Ramos (cell line): ENCODE measurements around the gene PSMB2.
"Not testable (repeated sequence)": the region's sequence is repeated elsewhere in the genome, so short reads cannot be mapped to it uniquely, and the experiment has no call there.

ENCODE experiments used
- in situ Hi-C: fragments of 300-500 bp; cut with MboI; formaldehyde crosslinking; loops from one replicate; pipeline ENCODE4 v1.14.3; 2022; ENCODE audit warnings: low sequenced_read_pairs; ENCODE audit not compliant: unreplicated experiment

Gene PSMB2

GRCh38 chr1:35641233-35641866 lies at the start of gene PSMB2:
Gene PSMB2, minus strand, starts transcription at chr1:35641526. Its CDS starts 94 bp downstream, at chr1:35641432.
- in situ Hi-C loops = no loop called here

- in situ Hi-C loops = no loop called here
These were observed 49.8 kb upstream of the PSMB2 start for GRCh38 chr1:35691080-35691479.

GRCh38 chr1:35690103-35690502 lies 48.8 kb upstream of the PSMB2 start:
- in situ Hi-C loops = not testable (repeated sequence)

- in situ Hi-C loops = no loop called here
These were observed 46.8 kb upstream of the PSMB2 start for GRCh38 chr1:35688161-35688560.

GRCh38 chr1:35683012-35683411 lies 41.7 kb upstream of the PSMB2 start:
- in situ Hi-C loops = no loop called here

- in situ Hi-C loops = no loop called here
These were observed 38.9 kb upstream of the PSMB2 start for GRCh38 chr1:35680271-35680670.

- in situ Hi-C loops = no loop called here
These were observed 34.4 kb upstream of the PSMB2 start for GRCh38 chr1:35675773-35676172.

GRCh38 chr1:35674111-35674510 lies 32.8 kb upstream of the PSMB2 start:
- in situ Hi-C loops = no loop called here

GRCh38 chr1:35672116-35672515 lies 30.8 kb upstream of the PSMB2 start:
- in situ Hi-C loops = no loop called here

GRCh38 chr1:35668506-35668905 lies 27.2 kb upstream of the PSMB2 start:
- in situ Hi-C loops = no loop called here

- in situ Hi-C loops = no loop called here
These were observed 25.6 kb upstream of the PSMB2 start for GRCh38 chr1:35666916-35667315.

GRCh38 chr1:35666216-35666615 lies 24.9 kb upstream of the PSMB2 start:
- in situ Hi-C loops = no loop called here

- in situ Hi-C loops = no loop called here
These were observed 22.1 kb upstream of the PSMB2 start for GRCh38 chr1:35663434-35663833.

GRCh38 chr1:35661474-35661795 lies 20.1 kb upstream of the PSMB2 start:
- in situ Hi-C loops = no loop called here

GRCh38 chr1:35660581-35661473 lies 19.5 kb upstream of the PSMB2 start:
- in situ Hi-C loops = no loop called here

GRCh38 chr1:35659589-35659988 lies 18.3 kb upstream of the PSMB2 start:
- in situ Hi-C loops = no loop called here

- in situ Hi-C loops = no loop called here
These were observed 16.5 kb upstream of the PSMB2 start for GRCh38 chr1:35657851-35658250.

GRCh38 chr1:35656863-35657232 lies 15.5 kb upstream of the PSMB2 start:
- in situ Hi-C loops = no loop called here

- in situ Hi-C loops = no loop called here
These were observed 15.0 kb upstream of the PSMB2 start for GRCh38 chr1:35656148-35656862.

- in situ Hi-C loops = no loop called here
These were observed 13.9 kb upstream of the PSMB2 start for GRCh38 chr1:35655196-35655595.

- in situ Hi-C loops = no loop called here
These were observed 9.1 kb upstream of the PSMB2 start for GRCh38 chr1:35650416-35650815.
